ENCODE data around the gene ASTN2. TPM values are rescaled to one million over a fixed set of nuclear protein-coding genes. Genes with fewer than 3 reads are reported as not detected.
"Not testable (repeated sequence)": the region's sequence is repeated elsewhere in the genome, so short reads cannot be mapped to it uniquely, and the experiment has no call there.

The ASTN2 gene
- polyA plus RNA-seq, 1 experiment: 12.8 TPM

DNA sequence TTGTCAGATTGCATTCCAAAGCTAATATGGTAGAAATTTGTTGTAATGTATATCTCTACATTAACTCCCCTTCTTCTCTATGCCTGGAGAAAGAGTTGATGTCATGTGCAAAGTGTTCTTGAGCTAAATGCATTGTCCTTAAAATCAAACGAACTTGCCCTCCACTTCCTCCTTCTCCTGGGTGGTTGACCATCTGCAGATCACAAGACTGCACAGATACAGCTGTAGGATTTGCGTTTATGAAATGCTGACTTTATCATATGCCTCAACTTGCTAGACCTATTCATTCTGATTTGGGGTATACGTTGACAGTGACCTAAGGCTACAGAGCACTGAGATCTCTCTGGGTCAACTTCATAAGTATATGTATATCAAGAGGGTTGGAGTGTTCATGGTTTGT, 719.4 kb downstream of the ASTN2 start:
- POLR2A ChIA-PET: no interaction called here
- Histone ChIP-seq H3K27me3 (ENCODE audit: control insufficient read depth, insufficient read depth, low read length) (no peaks in the 10 kb centered on the region), H3K36me3 (ENCODE audit: control insufficient read depth, insufficient read depth, low read length) (peaks cover 22% of the 10 kb centered on the region), H3K4me3 (ENCODE audit: low read depth, low read length) (no peak overlapping the region)
- TF ChIP-seq, protein P1, sequence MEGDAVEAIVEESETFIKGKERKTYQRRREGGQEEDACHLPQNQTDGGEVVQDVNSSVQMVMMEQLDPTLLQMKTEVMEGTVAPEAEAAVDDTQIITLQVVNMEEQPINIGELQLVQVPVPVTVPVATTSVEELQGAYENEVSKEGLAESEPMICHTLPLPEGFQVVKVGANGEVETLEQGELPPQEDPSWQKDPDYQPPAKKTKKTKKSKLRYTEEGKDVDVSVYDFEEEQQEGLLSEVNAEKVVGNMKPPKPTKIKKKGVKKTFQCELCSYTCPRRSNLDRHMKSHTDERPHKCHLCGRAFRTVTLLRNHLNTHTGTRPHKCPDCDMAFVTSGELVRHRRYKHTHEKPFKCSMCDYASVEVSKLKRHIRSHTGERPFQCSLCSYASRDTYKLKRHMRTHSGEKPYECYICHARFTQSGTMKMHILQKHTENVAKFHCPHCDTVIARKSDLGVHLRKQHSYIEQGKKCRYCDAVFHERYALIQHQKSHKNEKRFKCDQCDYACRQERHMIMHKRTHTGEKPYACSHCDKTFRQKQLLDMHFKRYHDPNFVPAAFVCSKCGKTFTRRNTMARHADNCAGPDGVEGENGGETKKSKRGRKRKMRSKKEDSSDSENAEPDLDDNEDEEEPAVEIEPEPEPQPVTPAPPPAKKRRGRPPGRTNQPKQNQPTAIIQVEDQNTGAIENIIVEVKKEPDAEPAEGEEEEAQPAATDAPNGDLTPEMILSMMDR (IDR thresholded peaks at IDR 0.05; ENCODE audit: insufficient read depth, low read depth, low read length): no peak
- CTCF ChIA-PET: no interaction called here
- DNase-seq (ENCODE audit: low read depth): no peak

DNA sequence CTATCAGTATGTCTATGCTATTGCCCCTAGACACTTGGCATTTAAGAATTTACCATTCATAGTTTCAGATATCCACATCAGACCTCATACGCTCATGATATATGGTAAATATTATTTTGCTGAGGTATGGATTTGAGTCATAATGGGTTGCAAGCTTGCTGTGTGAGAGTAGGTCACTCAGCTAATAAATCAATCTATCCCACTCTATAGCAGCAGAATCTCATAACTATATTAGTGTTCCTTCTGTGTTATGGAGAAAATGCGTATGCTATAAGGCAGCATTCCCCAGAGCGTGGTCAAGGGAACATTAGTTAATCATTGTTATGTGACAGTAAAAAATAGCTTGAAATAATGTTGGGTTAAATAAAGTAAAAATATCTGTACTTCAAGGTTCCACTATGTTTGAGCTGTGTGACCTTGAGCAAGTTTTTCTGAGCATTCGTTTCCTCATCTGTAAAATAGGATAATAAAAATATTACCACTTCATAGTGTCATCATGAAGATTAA, 720.0 kb downstream of the ASTN2 start:
- Histone ChIP-seq H3K27me3 (ENCODE audit: control insufficient read depth, insufficient read depth, low read length) (no peaks in the 10 kb centered on the region), H3K36me3 (ENCODE audit: control insufficient read depth, insufficient read depth, low read length) (peaks cover 20% of the 10 kb centered on the region), H3K4me3 (ENCODE audit: low read depth, low read length) (no peak overlapping the region)
- ChIA-PET CTCF (no interaction called here), POLR2A (no interaction called here)
- TF ChIP-seq, protein P1 (IDR thresholded peaks at IDR 0.05; ENCODE audit: insufficient read depth, low read depth, low read length): no peak
- no peak for DNase-seq (ENCODE audit: low read depth)

DNA sequence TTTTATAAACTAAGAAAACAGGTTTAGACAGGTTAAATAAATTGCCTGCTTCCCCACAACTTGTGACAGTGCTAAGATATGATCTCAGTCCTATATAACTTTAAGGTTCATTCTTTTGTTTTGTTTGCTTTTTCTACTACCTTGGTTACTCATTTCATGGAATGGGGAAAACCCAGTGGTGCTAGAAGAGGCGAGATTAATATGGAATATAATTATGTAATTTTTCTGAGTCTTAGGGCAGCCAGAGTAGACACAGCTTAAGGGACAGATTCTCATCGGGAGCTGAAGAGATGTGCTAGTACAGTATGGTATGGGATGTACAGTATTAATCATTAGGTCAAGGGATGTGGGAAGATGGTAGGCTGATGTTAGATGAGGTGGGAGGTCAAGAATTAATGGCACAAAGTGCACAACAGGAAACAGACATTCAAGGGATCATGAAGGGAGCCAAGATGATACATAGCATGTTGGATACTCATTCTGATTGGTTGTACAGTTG, 721.6 kb downstream of the ASTN2 start:
- no peaks in the 10 kb centered on the region for H3K27me3 ChIP-seq (ENCODE audit: control insufficient read depth, insufficient read depth, low read length)
- TF ChIP-seq, protein P1 (IDR thresholded peaks at IDR 0.05; ENCODE audit: insufficient read depth, low read depth, low read length): no peak
- DNase-seq (ENCODE audit: low read depth): no peak
- H3K36me3 ChIP-seq (ENCODE audit: control insufficient read depth, insufficient read depth, low read length): peaks cover 7% of the 10 kb centered on the region
- ChIA-PET POLR2A (interaction anchor here (0.6 kb wide), 1 partner anchor 17 kb away, joined by 3 read pairs; no protein-coding TSS in a partner anchor), CTCF (no interaction called here)
- no peak overlapping the region for H3K4me3 ChIP-seq (ENCODE audit: low read depth, low read length)

DNA sequence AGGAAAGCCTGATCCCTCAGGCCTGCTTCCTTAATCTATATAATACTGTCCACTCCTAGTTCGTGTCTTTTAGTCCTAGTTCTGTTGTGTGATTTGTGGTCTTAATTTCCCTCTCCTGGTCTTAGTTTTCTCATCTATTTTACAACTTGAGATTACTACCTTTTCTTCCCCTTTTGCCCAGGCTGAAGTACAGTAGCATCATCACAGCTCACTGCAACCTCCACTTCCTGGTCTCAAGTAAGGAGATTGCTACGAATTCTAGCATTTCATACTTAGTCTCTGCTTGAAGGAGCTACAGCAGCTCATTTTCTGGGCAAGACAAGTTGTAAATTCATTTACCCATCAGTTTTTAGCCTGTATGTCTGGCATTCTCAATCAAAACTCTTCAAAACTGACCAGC, 722.2 kb downstream of the ASTN2 start:
- DNase-seq (ENCODE audit: low read depth): no peak
- no peaks in the 10 kb centered on the region; the same call in 1 of the 2 replicates for H3K36me3 ChIP-seq (ENCODE audit: control insufficient read depth, insufficient read depth, low read length)
- no peak overlapping the region for H3K4me3 ChIP-seq (ENCODE audit: low read depth, low read length)
- TF ChIP-seq, protein P1 (IDR thresholded peaks at IDR 0.05; ENCODE audit: insufficient read depth, low read depth, low read length): no peak
- POLR2A ChIA-PET: no interaction called here
- no peaks in the 10 kb centered on the region for H3K27me3 ChIP-seq (ENCODE audit: control insufficient read depth, insufficient read depth, low read length)
- CTCF ChIA-PET: no interaction called here

DNA sequence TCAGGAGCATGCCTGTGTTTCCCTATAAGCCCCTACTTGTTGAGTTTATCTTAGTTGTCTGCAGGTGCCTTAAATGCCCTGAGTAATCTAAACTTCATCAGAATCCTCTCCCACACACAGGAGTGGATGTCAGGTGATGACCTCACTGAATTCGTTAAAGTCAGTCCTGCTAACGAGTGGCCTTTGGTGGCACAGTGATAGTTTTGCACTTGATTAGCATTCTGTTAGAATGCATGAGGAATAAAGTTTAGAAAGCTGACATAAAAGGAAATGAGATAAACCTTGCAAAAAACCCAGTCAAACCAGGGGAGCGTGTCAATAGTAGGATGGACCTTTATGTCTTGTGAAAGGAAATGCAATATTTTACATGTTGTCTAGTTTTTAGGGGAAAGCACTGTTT, 723.2 kb downstream of the ASTN2 start:
- H3K4me3 ChIP-seq (ENCODE audit: low read depth, low read length): no peak overlapping the region
- ChIA-PET POLR2A (no interaction called here), CTCF (no interaction called here)
- H3K27me3 ChIP-seq (ENCODE audit: control insufficient read depth, insufficient read depth, low read length): no peaks in the 10 kb centered on the region
- no peaks in the 10 kb centered on the region for H3K36me3 ChIP-seq (ENCODE audit: control insufficient read depth, insufficient read depth, low read length)
- TF ChIP-seq, protein P1 (IDR thresholded peaks at IDR 0.05; ENCODE audit: insufficient read depth, low read depth, low read length): no peak
- DNase-seq (ENCODE audit: low read depth): no peak

DNA sequence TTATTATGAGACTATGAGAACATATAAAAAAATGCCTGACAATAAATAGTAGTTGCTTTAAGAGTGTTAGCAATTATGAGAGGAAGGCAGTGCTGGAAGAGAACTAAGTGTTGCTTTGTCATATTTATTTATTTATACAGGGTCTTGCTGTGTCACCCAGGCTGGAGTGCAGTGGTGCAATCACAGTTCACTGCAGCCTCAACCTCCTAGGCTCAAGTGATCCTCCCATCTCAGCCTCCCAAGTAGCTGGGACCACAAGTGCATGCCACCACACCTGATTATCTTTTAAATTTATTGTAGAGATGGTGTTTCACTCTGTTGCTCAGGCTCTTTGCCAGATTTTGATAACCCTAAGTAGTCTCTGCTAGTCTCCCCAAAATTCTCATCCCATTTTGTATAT, 724.1 kb downstream of the ASTN2 start:
- H3K4me3 ChIP-seq (ENCODE audit: low read depth, low read length); H3K27me3 ChIP-seq (ENCODE audit: control insufficient read depth, insufficient read depth, low read length); H3K36me3 ChIP-seq (ENCODE audit: control insufficient read depth, insufficient read depth, low read length); DNase-seq (ENCODE audit: low read depth): not testable (repeated sequence)
- POLR2A ChIA-PET: interaction anchor here (0.6 kb wide), 1 partner anchor 1783 kb away, joined by 3 read pairs; no protein-coding TSS in a partner anchor
- CTCF ChIA-PET: interaction anchor here (1.1 kb wide), 1 partner anchor 29 kb away, joined by 3 read pairs; no protein-coding TSS in a partner anchor
